ENCODE data around the gene EOMES.

The EOMES gene

DNA sequence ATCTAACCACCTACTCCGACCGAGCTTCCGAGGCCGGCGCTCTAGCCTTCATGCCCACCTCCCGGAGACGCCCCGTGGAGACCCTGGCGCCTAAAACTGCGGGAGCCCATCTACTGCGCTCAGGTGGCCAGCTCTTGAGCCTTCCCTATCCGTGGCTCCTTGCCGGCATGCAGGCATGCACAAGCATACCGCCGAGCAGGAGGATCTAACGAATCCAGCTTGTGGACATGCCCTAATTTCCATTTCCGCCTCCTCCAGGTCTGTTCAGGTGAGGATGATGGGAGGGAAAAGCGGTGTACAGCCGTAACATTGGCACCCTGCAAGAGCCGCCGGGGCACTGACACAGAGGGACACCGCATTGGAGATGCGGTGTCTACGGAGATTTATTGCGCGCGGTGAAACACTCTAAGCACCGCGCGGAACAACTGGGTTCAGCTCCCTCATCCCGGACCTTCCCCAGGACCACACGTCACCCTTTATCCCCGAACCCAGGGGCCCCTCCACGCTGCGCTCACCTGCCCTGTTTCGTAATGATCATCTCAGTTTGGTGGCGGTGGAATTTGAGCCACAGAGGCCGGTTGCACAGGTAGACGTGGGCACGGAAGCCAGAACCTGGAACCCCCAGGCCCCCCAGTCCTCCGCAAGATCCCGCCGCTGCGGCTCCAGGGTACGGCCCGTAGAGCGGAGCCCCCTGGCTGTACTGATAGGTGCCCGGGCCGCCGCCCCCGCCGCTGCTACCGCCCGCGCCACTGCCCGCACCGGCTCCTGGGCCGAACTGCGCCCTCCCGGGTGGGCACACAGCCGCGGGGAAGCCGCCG lies 1.0 kb downstream of the EOMES start:
- no peak for DNase-seq (ENCODE audit: low read depth, low spot score)
- H3K4me3 ChIP-seq (ENCODE audit: low read depth, low read length) = no peak overlapping the region
- in situ Hi-C loops (cut with HindIII; ENCODE audit: low sequenced_read_pairs) = no loop called here
- TF ChIP-seq, protein P1, sequence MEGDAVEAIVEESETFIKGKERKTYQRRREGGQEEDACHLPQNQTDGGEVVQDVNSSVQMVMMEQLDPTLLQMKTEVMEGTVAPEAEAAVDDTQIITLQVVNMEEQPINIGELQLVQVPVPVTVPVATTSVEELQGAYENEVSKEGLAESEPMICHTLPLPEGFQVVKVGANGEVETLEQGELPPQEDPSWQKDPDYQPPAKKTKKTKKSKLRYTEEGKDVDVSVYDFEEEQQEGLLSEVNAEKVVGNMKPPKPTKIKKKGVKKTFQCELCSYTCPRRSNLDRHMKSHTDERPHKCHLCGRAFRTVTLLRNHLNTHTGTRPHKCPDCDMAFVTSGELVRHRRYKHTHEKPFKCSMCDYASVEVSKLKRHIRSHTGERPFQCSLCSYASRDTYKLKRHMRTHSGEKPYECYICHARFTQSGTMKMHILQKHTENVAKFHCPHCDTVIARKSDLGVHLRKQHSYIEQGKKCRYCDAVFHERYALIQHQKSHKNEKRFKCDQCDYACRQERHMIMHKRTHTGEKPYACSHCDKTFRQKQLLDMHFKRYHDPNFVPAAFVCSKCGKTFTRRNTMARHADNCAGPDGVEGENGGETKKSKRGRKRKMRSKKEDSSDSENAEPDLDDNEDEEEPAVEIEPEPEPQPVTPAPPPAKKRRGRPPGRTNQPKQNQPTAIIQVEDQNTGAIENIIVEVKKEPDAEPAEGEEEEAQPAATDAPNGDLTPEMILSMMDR (IDR thresholded peaks at IDR 0.05; ENCODE audit: low read depth, low read length) = no peak

DNA sequence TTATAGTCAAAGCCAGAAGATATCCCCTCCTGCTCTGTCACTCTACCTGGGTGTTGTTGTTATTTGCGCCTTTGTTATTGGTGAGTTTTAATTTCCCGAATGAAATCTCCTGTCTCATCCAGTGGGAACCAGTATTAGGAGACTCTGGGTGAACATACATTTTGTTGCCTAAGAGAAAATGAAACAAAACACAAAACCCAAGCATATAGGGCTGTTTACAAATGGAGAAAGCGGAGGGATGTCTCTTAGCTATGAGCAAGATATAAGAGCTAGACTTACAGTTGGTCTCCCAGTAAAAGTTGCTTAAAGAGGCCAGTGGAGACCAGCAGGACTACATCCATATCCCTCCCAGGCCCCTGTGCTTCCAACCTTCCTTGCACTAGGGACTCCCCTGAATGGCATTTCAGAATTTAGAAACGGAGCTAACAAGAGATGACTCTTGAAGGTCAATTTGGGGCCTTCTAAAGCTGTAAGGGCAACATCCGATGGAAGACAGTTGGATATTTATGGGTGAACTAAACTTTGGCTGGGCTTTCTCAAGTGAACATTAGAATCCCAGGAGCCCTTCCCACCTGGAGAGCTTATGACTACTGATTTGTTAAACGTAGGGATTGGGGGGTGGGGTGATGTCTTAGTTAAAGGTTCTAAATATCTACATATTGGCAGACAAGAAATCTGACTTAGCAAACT lies 2.7 kb downstream of the EOMES start:
- no peak for DNase-seq (ENCODE audit: low read depth, low spot score)
- in situ Hi-C loops (cut with HindIII; ENCODE audit: low sequenced_read_pairs) = no loop called here
- TF ChIP-seq, protein P1 (IDR thresholded peaks at IDR 0.05; ENCODE audit: low read depth, low read length) = no peak
- no peak overlapping the region for H3K4me3 ChIP-seq (ENCODE audit: low read depth, low read length)

DNA sequence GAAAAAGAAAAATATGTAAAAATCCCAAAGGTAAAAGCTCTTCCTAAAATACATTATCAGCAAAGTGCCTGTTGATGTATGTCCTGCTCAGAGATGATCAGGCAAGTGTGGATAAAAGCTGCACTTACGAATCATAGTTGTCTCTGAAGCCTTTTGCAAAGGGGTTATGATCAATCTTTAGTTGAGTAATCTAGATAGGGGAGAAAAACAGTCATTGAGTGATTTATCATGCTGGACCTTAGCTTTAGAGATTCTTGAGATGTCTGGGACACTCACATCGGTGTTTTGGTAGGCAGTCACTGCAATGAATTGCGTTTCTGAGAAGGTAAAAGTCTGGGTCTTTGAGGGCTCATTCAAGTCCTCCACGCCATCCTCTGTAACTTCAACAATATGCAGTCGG lies 3.7 kb downstream of the EOMES start:
- in situ Hi-C loops (cut with HindIII; ENCODE audit: low sequenced_read_pairs) = no loop called here
- TF ChIP-seq, protein P1 (IDR thresholded peaks at IDR 0.05; ENCODE audit: low read depth, low read length) = no peak
- no peak overlapping the region for H3K4me3 ChIP-seq (ENCODE audit: low read depth, low read length)
- DNase-seq (ENCODE audit: low read depth, low spot score) = no peak

DNA sequence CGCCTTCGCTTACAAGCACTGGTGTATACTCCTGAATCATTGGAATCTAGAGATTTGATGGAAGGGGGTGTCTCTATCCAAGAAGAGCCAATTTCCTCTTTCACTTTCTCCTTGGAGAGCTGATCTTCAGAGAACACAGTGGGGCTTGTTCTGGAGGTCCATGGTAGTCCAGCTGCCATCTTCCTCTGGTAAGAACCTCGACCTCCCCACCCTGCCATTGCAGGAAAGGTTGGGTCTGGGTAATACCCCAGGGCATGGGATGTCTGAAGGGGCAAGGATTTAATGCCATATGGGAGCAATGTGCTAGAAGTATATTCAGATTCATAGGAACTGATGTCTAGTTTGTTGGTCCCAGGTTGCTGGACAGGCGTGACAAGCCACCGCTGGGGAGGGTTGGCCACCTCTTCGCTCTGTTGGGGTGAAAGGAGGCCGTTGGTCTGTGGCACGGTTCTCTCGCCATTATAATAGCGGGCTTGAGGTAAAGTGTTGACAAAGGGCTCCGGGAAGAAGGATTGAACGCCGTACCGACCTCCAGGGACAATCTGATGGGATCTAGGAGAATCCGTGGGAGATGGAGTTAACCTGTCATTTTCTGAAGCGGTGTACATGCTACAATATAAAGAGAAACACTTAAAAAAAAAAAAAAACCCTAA lies 4.8 kb downstream of the EOMES start:
- TF ChIP-seq, protein P1 (IDR thresholded peaks at IDR 0.05; ENCODE audit: low read depth, low read length) = no peak
- in situ Hi-C loops (cut with HindIII; ENCODE audit: low sequenced_read_pairs) = no loop called here
- DNase-seq (ENCODE audit: low read depth, low spot score) = no peak
- no peak overlapping the region for H3K4me3 ChIP-seq (ENCODE audit: low read depth, low read length)

DNA sequence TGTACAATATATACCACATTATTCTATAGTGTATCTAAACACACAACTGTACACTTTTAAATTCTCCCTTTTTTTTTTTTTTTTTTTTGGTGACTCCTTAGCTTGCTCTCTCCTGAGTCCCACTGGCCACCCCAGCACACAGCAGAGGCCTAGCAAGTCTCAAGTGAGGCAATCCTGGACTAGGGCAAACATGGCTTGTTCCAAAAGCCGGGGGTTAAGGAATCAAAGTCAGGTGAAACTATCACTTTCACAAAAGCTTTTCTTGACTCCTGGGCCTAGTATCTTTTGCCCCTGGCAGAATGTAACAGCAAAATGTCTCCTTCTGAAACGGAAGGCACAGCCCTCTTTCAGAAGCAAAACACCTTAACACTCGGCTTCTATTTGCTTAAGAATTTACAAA lies 5.8 kb downstream of the EOMES start:
- in situ Hi-C loops (cut with HindIII; ENCODE audit: low sequenced_read_pairs) = no loop called here
- H3K4me3 ChIP-seq (ENCODE audit: low read depth, low read length) = no peak overlapping the region
- TF ChIP-seq, protein P1 (IDR thresholded peaks at IDR 0.05; ENCODE audit: low read depth, low read length) = no peak
- DNase-seq (ENCODE audit: low read depth, low spot score) = no peak

DNA sequence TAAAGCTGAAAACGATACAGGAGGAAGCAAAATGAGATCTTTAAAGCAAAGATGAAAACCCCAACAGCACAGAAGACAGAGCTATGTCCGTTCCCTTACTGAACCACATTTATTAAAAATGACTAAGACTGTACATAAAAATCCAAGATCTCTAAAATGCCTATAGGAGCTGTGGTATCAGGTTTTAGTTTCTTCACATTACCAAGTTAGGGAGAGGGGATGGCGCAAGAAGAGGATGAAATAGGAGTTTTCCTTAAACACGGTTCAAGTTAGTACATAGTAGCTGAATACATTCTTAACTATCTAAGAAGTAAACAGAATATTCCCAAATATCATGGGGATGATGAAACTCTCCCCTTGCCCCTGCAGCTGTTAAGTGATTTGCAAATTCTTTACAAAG lies 6.3 kb downstream of the EOMES start:
- TF ChIP-seq, protein P1 (IDR thresholded peaks at IDR 0.05; ENCODE audit: low read depth, low read length) = no peak
- DNase-seq (ENCODE audit: low read depth, low spot score) = no peak
- in situ Hi-C loops (cut with HindIII; ENCODE audit: low sequenced_read_pairs) = no loop called here
- no peak overlapping the region for H3K4me3 ChIP-seq (ENCODE audit: low read depth, low read length)

All from astrocyte of the spinal cord (primary cell).